Esophagus squamous epithelium (tissue), 5 donors: ENCODE data around the gene DPP3. TPM values are rescaled to one million over a fixed set of nuclear protein-coding genes. Genes with fewer than 3 reads are reported as not detected.
"Not testable (repeated sequence)": the region's sequence is repeated elsewhere in the genome, so short reads cannot be mapped to it uniquely, and the experiment has no call there.

ENCODE experiments used
- DNase-seq: peaks from one replicate; lab custom pipeline; 2025; lab: John Stamatoyannopoulos, UW
- H3K27ac ChIP-seq, 4 donors: fragments of 200-600 bp; sonication (generic); one replicate each; pipeline ENCODE4 v1.5.1; 2016 to 2019; ENCODE audit warnings: mild to moderate bottlenecking in 1 of 4
- H3K27me3 ChIP-seq, 4 donors: fragments of 200-600 bp; sonication (generic); 1 replicate in 3 of 4; 2 replicates in 1 of 4; pipeline versions ENCODE4 v1.5.1 to v1.6.0; 2017 to 2021; ENCODE audit warnings: antibody characterized with exemption in 1 of 4
- H3K36me3 ChIP-seq, 3 donors: fragments of 200-600 bp; sonication (generic); one replicate each; pipeline ENCODE4 v1.5.1; 2016 to 2019
- H3K4me1 ChIP-seq, 3 donors: fragments of 200-600 bp; sonication (generic); one replicate each; pipeline ENCODE4 v1.5.1; 2017 to 2019
- H3K4me3 ChIP-seq, 4 donors: fragments of 200-600 bp; sonication (generic); 1 replicate in 3 of 4; 2 replicates in 1 of 4; pipeline ENCODE4 v1.5.1; 2016 to 2019; ENCODE audit warnings: mild to moderate bottlenecking in 2 of 4, moderate library complexity in 1 of 4
- H3K9me3 ChIP-seq, 3 donors: fragments of 200-600 bp; sonication (generic); one replicate each; pipeline ENCODE4 v1.5.1; 2016 to 2019
- POLR2A ChIP-seq, 4 donors: fragments of 450-650 bp; IDR thresholded peaks; one replicate each; pipeline ENCODE4 v1.6.1; 2017; ENCODE audit warnings: antibody characterized with exemption in 4 of 4, mild to moderate bottlenecking in 4 of 4, moderate library complexity in 3 of 4
- WGBS, 2 donors: methylation state at CpG; one replicate each; pipeline ENCODE4 v1.1.5; 2018; 5-methylcytosine and 5-hydroxymethylcytosine counted together
- intact Hi-C: fragments of 100-400 bp; cut with DNase I; formaldehyde crosslinking; loops from one replicate; pipeline ENCODE4 v1.15.0; 2022
- total RNA-seq, 4 donors: library from RNA; depleted of rRNA; stranded (reverse); fragments of >200 nt; gene quantifications; one replicate each; pipeline ENCODE4 v1.1.0, GENCODE V29; 2016
- TF ChIP-seq, protein P1 (sequence below), 6 experiments: fragments of 450-650 bp in 4 of 6; fragments of 200-600 bp in 2 of 6; sonication (generic) in 2 of 6; IDR thresholded peaks; one replicate each; pipeline ENCODE4 v1.5.1; 2016 to 2019; ENCODE audit warnings: antibody characterized with exemption in 6 of 6, mild to moderate bottlenecking in 4 of 6, moderate library complexity in 4 of 6
- donor health status: DM: yes; HTN: yes; CAD: no.

Gene DPP3
- total RNA-seq, 4 donors from 2014 or later: 24.6 to 49.2 (median 43.5) TPM

DNA sequence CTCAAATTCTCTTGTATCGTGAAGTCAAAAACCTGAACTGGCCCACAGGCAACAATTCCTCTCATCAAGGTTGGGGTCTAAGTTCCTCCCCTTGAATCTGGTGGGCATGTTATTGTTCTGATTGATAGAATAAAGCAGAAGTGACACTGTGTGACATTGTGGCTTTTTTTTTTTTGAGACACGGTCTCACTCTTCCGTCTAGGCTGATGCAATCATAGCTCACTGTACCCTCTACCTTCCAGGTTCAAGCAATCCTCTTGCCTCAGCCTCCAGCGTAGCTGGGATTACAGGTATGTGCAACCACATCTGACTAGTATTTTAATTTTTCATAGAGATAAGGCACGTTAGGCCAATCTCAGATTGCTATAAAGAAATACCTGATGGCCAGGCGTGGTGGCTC, 22.4 kb upstream of the DPP3 start:
- H3K9me3 ChIP-seq: peaks cover 0 to 3% (median 0%) of the 10 kb centered on the region in 3 donors
- DNase-seq: no peak
- no peak for TF ChIP-seq POLR2A (IDR thresholded peaks at IDR 0.05)
- TF ChIP-seq, protein P1, sequence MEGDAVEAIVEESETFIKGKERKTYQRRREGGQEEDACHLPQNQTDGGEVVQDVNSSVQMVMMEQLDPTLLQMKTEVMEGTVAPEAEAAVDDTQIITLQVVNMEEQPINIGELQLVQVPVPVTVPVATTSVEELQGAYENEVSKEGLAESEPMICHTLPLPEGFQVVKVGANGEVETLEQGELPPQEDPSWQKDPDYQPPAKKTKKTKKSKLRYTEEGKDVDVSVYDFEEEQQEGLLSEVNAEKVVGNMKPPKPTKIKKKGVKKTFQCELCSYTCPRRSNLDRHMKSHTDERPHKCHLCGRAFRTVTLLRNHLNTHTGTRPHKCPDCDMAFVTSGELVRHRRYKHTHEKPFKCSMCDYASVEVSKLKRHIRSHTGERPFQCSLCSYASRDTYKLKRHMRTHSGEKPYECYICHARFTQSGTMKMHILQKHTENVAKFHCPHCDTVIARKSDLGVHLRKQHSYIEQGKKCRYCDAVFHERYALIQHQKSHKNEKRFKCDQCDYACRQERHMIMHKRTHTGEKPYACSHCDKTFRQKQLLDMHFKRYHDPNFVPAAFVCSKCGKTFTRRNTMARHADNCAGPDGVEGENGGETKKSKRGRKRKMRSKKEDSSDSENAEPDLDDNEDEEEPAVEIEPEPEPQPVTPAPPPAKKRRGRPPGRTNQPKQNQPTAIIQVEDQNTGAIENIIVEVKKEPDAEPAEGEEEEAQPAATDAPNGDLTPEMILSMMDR (IDR thresholded peaks at IDR 0.05): no peak
- H3K4me3 ChIP-seq: no peak overlapping the region
- H3K27ac ChIP-seq: no peak overlapping the region
- WGBS, 2 donors: 85 to 88% methylated on average over 5 of the region's 6 CpGs
- H3K27me3 ChIP-seq: peaks cover 0 to 6% (median 0%) of the 10 kb centered on the region in 4 donors
- no peaks in the 10 kb centered on the region for H3K4me1 ChIP-seq
- no peaks in the 10 kb centered on the region for H3K36me3 ChIP-seq
- intact Hi-C loops: no loop called here

- peaks cover 0 to 3% (median 0%) of the 10 kb centered on the region in 3 donors for H3K9me3 ChIP-seq
- TF ChIP-seq POLR2A (IDR thresholded peaks at IDR 0.05): no peak
- TF ChIP-seq, protein P1 (IDR thresholded peaks at IDR 0.05): no peak
- 51 to 62% methylated on average over 4 to 5 of the region's 5 CpGs for WGBS, 2 donors
- no peak for DNase-seq
- H3K4me3 ChIP-seq: no peak overlapping the region
- no peaks in the 10 kb centered on the region for H3K4me1 ChIP-seq
- intact Hi-C loops: no loop called here
- H3K27ac ChIP-seq: no peak overlapping the region
- no peaks in the 10 kb centered on the region for H3K36me3 ChIP-seq
- peaks cover 0 to 6% (median 0%) of the 10 kb centered on the region in 4 donors for H3K27me3 ChIP-seq
These were observed 21.0 kb upstream of the DPP3 start for GRCh38 chr11:66459138-66459778.

- TF ChIP-seq, protein P1 (IDR thresholded peaks at IDR 0.05): no peak
- TF ChIP-seq POLR2A (IDR thresholded peaks at IDR 0.05): no peak
- H3K4me3 ChIP-seq: no peak overlapping the region
- peaks cover 4 to 15% (median 11%) of the 10 kb centered on the region in 3 donors for H3K4me1 ChIP-seq
- H3K36me3 ChIP-seq: no peaks in the 10 kb centered on the region
- H3K27ac ChIP-seq: no peak overlapping the region
- H3K9me3 ChIP-seq: peaks cover 0 to 3% (median 0%) of the 10 kb centered on the region in 3 donors
- intact Hi-C loops: no loop called here
- no peaks in the 10 kb centered on the region for H3K27me3 ChIP-seq
- no peak for DNase-seq
These were observed 18.2 kb upstream of the DPP3 start for GRCh38 chr11:66462010-66462409.

DNA sequence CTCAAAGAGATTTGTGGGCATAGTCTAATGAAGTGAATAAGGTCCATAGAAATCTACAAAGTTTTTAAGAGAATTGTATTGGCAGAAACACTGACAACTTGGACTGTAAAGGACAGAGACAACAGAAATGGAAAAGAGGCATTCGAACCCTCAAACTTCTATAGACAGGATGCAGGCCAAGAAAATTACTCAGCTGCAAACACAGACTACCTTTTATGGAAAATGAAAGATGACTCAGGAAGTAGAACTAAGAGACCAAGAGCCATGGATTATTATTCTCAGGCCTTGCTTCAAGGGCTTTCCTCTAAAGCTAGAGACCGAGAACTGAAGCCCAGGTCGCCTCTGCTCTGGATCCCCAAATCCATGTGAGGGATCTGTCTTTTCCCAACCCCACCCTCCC, 17.3 kb upstream of the DPP3 start:
- peaks cover 10 to 23% (median 15%) of the 10 kb centered on the region in 3 donors for H3K4me1 ChIP-seq
- TF ChIP-seq, protein P1 (IDR thresholded peaks at IDR 0.05): no peak
- TF ChIP-seq POLR2A (IDR thresholded peaks at IDR 0.05): no peak

DNA sequence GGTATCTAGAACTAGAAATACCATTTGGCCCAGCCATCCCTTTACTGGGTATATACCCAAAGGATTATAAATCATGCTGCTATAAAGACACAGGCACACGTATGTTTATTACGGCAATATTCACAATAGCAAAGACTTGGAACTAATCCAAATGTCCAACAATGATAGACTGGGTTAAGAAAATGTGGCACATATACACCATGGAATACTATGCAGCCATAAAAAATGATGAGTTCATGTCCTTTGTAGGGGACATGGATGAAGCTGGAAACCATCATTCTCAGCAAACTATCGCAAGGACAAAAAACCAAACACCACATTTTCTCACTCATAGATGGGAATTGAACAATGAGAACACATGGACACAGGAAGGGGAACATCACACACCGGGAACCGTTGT, 16.1 kb upstream of the DPP3 start:
- intact Hi-C loops, H3K27ac ChIP-seq: not testable (repeated sequence)
- 92 to 93% methylated on average over 5 of the region's 5 CpGs for WGBS, 2 donors

More for the DNA sequence above, 17.3 kb upstream of the DPP3 start:
- no peak overlapping the region for H3K27ac ChIP-seq
- H3K9me3 ChIP-seq: peaks cover 0 to 3% (median 0%) of the 10 kb centered on the region in 3 donors
- intact Hi-C loops: no loop called here
- H3K36me3 ChIP-seq: no peaks in the 10 kb centered on the region
- no peak overlapping the region for H3K4me3 ChIP-seq
- no peak for DNase-seq
- H3K27me3 ChIP-seq: no peaks in the 10 kb centered on the region
- 71 to 93% methylated on average over 3 of the region's 3 CpGs for WGBS, 2 donors

More for the DNA sequence above, 16.1 kb upstream of the DPP3 start:
- not testable (repeated sequence) for DNase-seq, H3K27me3 ChIP-seq, H3K9me3 ChIP-seq, H3K4me3 ChIP-seq, H3K36me3 ChIP-seq
- H3K4me1 ChIP-seq: peaks cover 13 to 28% (median 15%) of the 10 kb centered on the region in 3 donors
